GM12873 (cell line): Measurements from ENCODE around the gene GRID1.

ENCODE experiments used
- TF ChIP-seq, protein P1 (sequence below): IDR thresholded peaks from 2 replicates; pipeline ENCODE4 v1.5.1; 2012; ENCODE audit warnings: low read depth, mild to moderate bottlenecking, moderate library complexity, low read length, control low read depth; ENCODE audit not compliant: insufficient read depth; ENCODE audit errors: missing control alignments

GRID1 gene

DNA sequence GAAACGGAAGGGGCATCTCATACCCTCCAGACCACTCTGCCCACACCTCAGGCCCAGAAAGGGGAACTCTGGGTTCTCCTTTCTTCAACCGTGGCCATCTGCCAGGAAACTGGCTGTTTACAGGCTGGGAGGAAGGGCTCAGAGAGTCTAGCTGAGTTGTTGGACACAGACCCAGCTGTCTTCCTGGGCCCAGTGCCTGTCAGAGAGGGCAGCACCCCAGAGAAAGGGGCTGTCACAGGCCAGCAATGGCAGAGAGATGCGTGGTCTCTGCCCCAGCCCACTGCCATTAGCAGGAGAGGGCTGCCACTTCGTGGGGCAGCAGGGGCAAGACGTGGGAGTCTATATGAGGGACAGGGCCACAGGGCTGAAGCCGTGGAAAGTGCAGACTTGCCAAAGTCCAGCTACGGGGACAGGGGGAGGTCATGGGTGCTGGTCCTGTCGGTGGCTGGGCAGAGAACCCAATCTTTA lies 11.0 kb downstream of the GRID1 start:
- TF ChIP-seq, protein P1, sequence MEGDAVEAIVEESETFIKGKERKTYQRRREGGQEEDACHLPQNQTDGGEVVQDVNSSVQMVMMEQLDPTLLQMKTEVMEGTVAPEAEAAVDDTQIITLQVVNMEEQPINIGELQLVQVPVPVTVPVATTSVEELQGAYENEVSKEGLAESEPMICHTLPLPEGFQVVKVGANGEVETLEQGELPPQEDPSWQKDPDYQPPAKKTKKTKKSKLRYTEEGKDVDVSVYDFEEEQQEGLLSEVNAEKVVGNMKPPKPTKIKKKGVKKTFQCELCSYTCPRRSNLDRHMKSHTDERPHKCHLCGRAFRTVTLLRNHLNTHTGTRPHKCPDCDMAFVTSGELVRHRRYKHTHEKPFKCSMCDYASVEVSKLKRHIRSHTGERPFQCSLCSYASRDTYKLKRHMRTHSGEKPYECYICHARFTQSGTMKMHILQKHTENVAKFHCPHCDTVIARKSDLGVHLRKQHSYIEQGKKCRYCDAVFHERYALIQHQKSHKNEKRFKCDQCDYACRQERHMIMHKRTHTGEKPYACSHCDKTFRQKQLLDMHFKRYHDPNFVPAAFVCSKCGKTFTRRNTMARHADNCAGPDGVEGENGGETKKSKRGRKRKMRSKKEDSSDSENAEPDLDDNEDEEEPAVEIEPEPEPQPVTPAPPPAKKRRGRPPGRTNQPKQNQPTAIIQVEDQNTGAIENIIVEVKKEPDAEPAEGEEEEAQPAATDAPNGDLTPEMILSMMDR, result no peak

DNA sequence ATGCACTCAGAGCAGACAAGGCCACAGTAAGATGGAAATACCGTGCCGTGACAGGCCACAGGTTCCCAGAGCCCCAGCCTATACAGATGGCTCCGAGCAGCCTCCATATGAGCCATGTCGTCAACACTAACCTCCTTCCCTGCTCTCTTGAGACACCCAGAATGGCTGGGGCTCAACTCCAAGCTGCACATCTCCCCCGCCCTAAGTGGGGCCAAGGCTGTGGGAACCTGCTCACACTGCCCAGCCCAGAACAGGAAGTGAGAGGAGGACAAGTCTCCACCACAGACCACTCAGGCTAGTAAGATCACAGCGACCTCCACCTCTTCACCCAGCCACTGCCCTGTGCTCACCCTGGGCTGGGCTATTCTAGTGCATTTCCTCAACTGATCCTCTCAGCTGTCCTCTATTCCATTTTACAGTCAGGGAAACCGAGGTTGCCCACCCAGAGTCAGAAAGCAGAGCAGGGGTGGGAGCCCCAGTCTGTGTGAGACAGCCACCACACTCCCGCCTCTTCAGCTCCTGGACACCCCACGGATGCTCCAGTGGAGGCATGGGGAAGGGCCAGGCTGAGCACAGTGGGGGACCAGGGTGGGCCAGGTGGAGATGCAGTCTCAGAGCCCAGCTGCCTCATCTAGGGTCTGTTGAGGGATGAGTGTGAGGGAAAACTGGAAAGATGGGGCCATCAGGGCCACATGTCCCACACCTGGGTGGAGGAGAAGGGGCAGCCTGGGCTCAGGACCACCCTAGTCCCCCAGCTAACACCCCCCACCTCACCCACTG lies 11.6 kb downstream of the GRID1 start:
- TF ChIP-seq, protein P1, result no peak

DNA sequence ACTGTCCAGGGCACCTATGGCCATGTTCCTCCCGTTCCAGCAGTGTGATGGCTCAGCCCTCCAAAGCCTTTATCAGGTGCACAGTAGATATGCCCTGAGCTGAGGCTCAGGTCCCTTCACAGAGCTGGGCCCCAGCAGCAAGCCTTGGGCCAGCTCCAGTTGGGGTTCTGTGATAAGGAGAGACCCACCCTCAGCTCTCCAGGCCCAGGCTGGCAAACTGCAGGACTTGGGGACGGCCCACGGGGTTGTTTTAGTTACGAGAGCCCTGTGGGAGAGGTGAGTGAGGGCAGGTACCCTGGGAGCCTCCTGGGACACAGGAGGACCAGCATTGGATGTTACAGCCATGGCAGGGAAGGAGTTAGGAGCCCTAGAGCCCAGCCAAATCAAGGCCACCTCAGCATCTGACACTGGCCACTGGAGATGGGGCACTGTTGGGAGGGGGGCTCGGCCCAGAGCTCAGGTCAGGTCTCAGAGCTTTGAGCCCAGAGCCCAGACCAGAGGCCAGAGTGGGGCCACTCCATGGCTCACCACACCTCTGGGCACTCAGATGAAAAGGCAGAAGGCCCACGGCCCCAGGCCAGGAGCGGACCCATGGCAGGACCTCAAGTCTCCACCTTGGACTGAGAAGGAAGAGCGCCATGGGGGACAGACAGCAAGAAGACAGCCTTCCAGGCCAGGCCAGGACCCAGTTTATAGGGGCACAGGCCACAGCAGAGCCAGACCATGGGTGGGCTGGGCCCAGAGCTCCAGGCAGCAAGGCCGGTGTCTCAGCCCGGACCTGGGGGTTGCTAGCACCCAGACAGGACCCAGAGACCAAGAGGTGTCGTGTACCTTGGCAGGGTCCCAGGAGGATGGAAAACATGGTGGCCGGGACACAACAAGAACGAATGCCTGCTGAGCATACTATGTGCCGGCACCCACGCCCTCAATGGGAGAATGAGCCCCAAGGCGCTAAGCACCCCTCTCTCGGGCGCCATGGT lies 12.8 kb downstream of the GRID1 start:
- TF ChIP-seq, protein P1, result no peak

DNA sequence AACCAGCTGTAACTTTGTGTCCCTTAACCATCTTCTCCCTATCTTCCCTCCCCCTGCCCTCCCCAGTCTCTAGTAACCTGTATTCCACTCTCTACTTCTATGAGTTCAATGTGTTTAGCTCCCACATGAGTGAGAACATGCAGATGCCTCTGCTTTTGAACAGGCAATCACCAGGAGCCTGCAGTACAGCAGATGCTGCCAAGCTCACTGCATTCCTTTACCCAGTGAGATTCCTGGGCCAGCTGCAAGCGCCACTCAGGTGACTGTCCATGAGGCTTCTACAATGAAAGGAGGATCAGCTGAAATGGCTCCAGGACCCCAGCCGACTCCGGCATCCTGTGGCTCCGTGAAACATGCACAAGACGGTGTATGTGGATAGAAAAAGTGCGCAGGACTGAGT lies 15.7 kb downstream of the GRID1 start:
- TF ChIP-seq, protein P1, result no peak

DNA sequence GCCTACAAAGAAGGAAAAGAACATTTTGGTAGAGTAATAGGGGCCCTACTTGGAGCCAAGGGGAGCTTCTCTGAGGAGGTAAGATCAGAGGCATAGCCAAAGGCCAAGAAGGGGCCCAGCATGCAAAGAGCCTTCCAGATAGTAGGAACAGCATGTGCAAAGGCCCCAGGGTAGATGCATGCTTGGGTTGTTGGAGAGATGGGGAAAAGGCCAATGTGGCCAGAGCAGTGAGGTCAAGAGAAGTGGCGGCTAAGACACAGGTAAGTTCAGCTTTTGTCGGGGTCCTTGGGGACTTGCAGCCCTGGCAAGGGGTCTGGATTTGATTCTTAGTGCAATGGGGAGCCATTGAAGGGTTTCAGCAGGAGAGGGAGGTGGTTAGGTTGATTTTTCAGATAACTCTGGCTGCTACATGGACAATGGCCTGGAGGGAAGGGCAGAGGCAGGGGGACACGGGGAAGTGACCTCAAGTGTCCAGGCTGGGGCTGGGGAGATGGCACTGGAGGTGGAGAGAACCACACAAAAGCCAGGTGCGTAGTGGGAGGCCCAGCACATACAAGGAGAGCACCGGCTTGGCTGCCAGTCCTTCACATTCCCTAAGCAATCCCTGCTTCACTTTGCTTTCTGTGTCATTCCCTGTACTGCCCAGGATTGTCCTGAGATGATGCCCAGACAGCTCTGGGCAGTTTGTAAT lies 16.5 kb downstream of the GRID1 start:
- TF ChIP-seq, protein P1, result no peak

DNA sequence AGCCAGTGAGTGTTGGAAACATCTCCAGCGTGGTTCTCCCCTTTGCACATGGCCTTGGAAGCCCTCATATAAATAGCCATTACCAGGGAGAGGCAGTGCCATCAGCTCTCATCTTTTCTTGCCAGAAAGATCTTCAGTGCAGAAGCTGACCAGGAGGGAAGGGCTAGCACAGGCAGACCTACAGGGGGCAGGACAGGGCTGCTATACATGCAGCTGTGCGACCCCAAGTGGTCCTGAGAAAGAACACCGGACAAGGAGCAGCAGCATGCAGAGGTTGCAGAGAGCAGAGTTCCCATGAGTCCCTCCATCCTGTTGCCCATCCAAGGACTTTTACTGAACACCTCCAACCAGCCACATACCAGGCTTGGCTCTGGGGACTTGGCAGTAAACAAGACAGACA lies 17.1 kb downstream of the GRID1 start:
- TF ChIP-seq, protein P1, result peak; percentile 55
